ENCODE measurements around the gene MACROD2. TPM values are rescaled to one million over a fixed set of nuclear protein-coding genes. Genes with fewer than 3 reads are reported as not detected.

The MACROD2 gene
- total and polyA plus RNA-seq, 2 of the 4 experiments (the other 2 are of a cell fraction): not detected

DNA sequence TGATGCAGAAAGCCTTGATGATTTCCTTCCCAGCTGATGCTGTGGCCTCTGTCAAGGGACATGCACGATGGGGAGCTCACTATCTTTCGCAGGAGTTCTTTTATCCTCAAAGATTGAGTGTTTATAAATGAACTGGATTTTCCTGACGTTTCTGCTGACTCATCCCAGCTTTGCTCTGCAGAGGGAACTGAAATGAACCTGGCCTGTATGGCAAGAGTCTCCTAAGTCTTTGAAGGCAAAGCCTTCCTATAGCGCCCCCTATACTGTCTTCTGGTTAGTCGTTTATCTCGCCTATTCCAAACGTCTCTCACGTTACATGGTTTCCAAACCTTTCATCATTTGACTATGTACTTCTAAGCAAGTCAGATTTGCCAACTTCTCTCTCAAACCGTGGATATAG is 2012.6 kb downstream of the MACROD2 start:
- no peak for ATAC-seq (ENCODE audit: low read depth)
- 95% methylated on average over 4 of the region's 9 CpGs; no CpG with 5 or more reads in 1 of the 2 experiments for WGBS, 2 experiments (ENCODE audit: extremely low coverage in 2 of 2, insufficient read length in 1 of 2)
- POLR2A ChIA-PET (ENCODE audit: unreplicated experiment): no interaction called here

More for the DNA sequence above, 2012.6 kb downstream of the MACROD2 start:
- no peak overlapping the region for H2BK5ac ChIP-seq (ENCODE audit: low read depth, low read length, poor library complexity, severe bottlenecking)
- CTCF ChIA-PET: no interaction called here
- peaks cover 24% of the 10 kb centered on the region for H3K9me3 ChIP-seq (ENCODE audit: control insufficient read depth, insufficient read depth, low read length)
- dilution Hi-C loops (cut with HindIII; ENCODE audit: low sequenced_read_pairs, unreplicated experiment) (no loop called here), in situ Hi-C loops (cut with MboI; ENCODE audit: low sequenced_read_pairs) (no loop called here), intact Hi-C loops (cut with micrococcal nuclease) (no loop called here)
- no peak overlapping the region for H3K4me3 ChIP-seq (ENCODE audit: insufficient read depth, low read depth, low read length)
- TF ChIP-seq SMC3 (IDR thresholded peaks at IDR 0.05; ENCODE audit: low read depth, low read length): no peak
- TF ChIP-seq POLR2A (IDR thresholded peaks at IDR 0.05; ENCODE audit: low read depth, low read length): no peak
- no peak for TF ChIP-seq RFX5 (IDR thresholded peaks at IDR 0.05; ENCODE audit: low read depth, low read length)
- TF ChIP-seq CTCF (conservative IDR thresholded peaks at IDR 0.05; ENCODE audit: low read depth, low read length): no peak
- TF ChIP-seq MAFK (IDR thresholded peaks at IDR 0.05; ENCODE audit: low read depth, low read length): no peak
- TF ChIP-seq CEBPB (IDR thresholded peaks at IDR 0.05; ENCODE audit: low read depth, low read length): no peak
- TF ChIP-seq MXI1 (IDR thresholded peaks at IDR 0.05; ENCODE audit: borderline replicate concordance, low read depth, low read length): no peak
- no peak for TF ChIP-seq ELK1 (IDR thresholded peaks at IDR 0.05; ENCODE audit: borderline replicate concordance, low read depth, low read length)
- no peak for TF ChIP-seq BHLHE40 (IDR thresholded peaks at IDR 0.05; ENCODE audit: low read depth, low read length)
- no peak for TF ChIP-seq FOS (IDR thresholded peaks at IDR 0.05; ENCODE audit: low read depth, low read length)
- no peak for TF ChIP-seq MAZ (IDR thresholded peaks at IDR 0.05; ENCODE audit: borderline replicate concordance, low read depth, low read length)
- no peak for TF ChIP-seq USF2 (IDR thresholded peaks at IDR 0.05; ENCODE audit: low read depth, low read length)
- TF ChIP-seq CHD1 (IDR thresholded peaks at IDR 0.05; ENCODE audit: low read depth, low read length): no peak
- TF ChIP-seq RAD21 (IDR thresholded peaks at IDR 0.05; ENCODE audit: low read length): no peak
- no peak overlapping the region for H2BK20ac ChIP-seq (ENCODE audit: low read depth, low read length)
- no peaks in the 10 kb centered on the region for H3K79me1 ChIP-seq (ENCODE audit: low read depth in 1 of 2, low read length in 2 of 2)
- H4K91ac ChIP-seq (ENCODE audit: insufficient read depth, low read depth, low read length): no peak overlapping the region
- H3K36me3 ChIP-seq (ENCODE audit: control insufficient read depth, insufficient read depth, low read length): no peaks in the 10 kb centered on the region
- no peak overlapping the region for H3K14ac ChIP-seq (replicated peaks; ENCODE audit: low read depth, low read length)
- no peak overlapping the region for H2BK120ac ChIP-seq (ENCODE audit: low read depth, low read length)
- DNase-seq: no peak
- no peaks in the 10 kb centered on the region for H4K20me1 ChIP-seq (ENCODE audit: insufficient read depth, low read length)
- H3K4ac ChIP-seq (ENCODE audit: low read depth, low read length): no peak overlapping the region
- no peaks in the 10 kb centered on the region for H3K4me1 ChIP-seq (ENCODE audit: control insufficient read depth, insufficient read depth, low read length)
- BruUV-seq (replicated peaks): no TSS peak
- no peak overlapping the region for H4K5ac ChIP-seq (ENCODE audit: low read depth, low read length)
- no peaks in the 10 kb centered on the region for H3K27me3 ChIP-seq (ENCODE audit: control insufficient read depth, insufficient read depth, low read length)
- no peak overlapping the region for H3K23ac ChIP-seq (ENCODE audit: low read depth, low read length)
- no peak overlapping the region for H2AK5ac ChIP-seq (ENCODE audit: low read depth, low read length)
- H3K18ac ChIP-seq (ENCODE audit: low read depth, low read length): no peak overlapping the region
- H3K27ac ChIP-seq (ENCODE audit: insufficient read depth, low read length): no peak overlapping the region
- no peak overlapping the region for H3K56ac ChIP-seq (ENCODE audit: extremely low read depth, insufficient read depth, low read length)
- H3K9ac ChIP-seq (ENCODE audit: low read depth, low read length): no peak overlapping the region
- no peak overlapping the region for H3K4me2 ChIP-seq (ENCODE audit: low read depth, low read length)
- no peak overlapping the region for H4K8ac ChIP-seq (ENCODE audit: low read depth in 2 of 2, low read length in 2 of 2)
- no peak overlapping the region for H2BK15ac ChIP-seq (ENCODE audit: low read depth, low read length)
- no peak overlapping the region for H2AK9ac ChIP-seq (replicated peaks; ENCODE audit: low read depth, low read length, poor library complexity)
- H3K9me1 ChIP-seq (ENCODE audit: insufficient read depth, low read length): no peaks in the 10 kb centered on the region
- no peak overlapping the region for H2AFZ ChIP-seq (replicated peaks; ENCODE audit: low read length, poor library complexity)

All from IMR-90 (cell line).